SK-N-SH (cell line): ENCODE measurements around the gene PCYOX1L. TPM values are rescaled to one million over a fixed set of nuclear protein-coding genes. Genes with fewer than 3 reads are reported as not detected.

ENCODE experiments used
- CTCF ChIA-PET: fragments of 300-600, 350-600 bp; formaldehyde crosslinking; extraction: SDS; loops from one replicate; lab custom pipeline; 2021; lab: Yijun Ruan, JAX
- POLR2A ChIA-PET: fragments of 350-600 bp; sonication (Branson Sonifier 250); formaldehyde crosslinking; extraction: SDS; loops from one replicate; lab custom pipeline; 2020; ENCODE audit warnings: antibody characterized with exemption, inconsistent platforms; lab: Yijun Ruan, JAX
- DNase-seq: peaks from one replicate; pipeline ENCODE4 v3.0.0; 2012
- H2AFZ ChIP-seq: fragments of 200-600 bp; sonication (generic); 2 replicates; pipeline ENCODE4 v1.8.1; 2016; ENCODE audit warnings: antibody characterized with exemption, mild to moderate bottlenecking, low read depth
- H3F3A ChIP-seq: fragments of 200-600 bp; sonication (generic); replicated peaks from 2 replicates; pipeline ENCODE3; 2016; ENCODE audit warnings: antibody characterized with exemption, mild to moderate bottlenecking; ENCODE audit not compliant: insufficient read depth
- H3K27ac ChIP-seq, 2 experiments: fragments of 200-500 bp in 1 of 2; fragments of 200-600 bp in 1 of 2; sonication (Bioruptor generic) in 1 of 2; sonication (generic), shearing (Covaris generic) in 1 of 2; 2 replicates each; pipeline versions ENCODE4 v1.5.1 to v1.6.1; 2014 to 2016; ENCODE audit warnings: low read depth in 2 of 2, inconsistent platforms in 1 of 2, low read length in 1 of 2, mild to moderate bottlenecking in 1 of 2, mixed read lengths in 1 of 2
- H3K27me3 ChIP-seq: fragments of 200-600 bp; sonication (generic), shearing (Covaris generic); 2 replicates; pipeline ENCODE4 v1.6.1; 2016; ENCODE audit warnings: mixed run types; ENCODE audit not compliant: insufficient read depth
- H3K36me3 ChIP-seq, 2 experiments: fragments of 200-500 bp in 1 of 2; fragments of 200-600 bp in 1 of 2; sonication (Bioruptor generic) in 1 of 2; sonication (generic) in 1 of 2; replicated peaks in 1 of 2; 2 replicates each; pipeline versions ENCODE3 to v1.5.1; 2014 to 2016; ENCODE audit warnings: low read length in 1 of 2, mild to moderate bottlenecking in 1 of 2; ENCODE audit not compliant: insufficient read depth in 2 of 2, control insufficient read depth in 1 of 2
- H3K4me1 ChIP-seq, 2 experiments: fragments of 200-500 bp in 1 of 2; fragments of 200-600 bp in 1 of 2; sonication (Bioruptor generic) in 1 of 2; sonication (generic), shearing (Covaris generic) in 1 of 2; 2 replicates each; pipeline versions ENCODE4 v1.5.1 to v1.6.1; 2014 to 2016; ENCODE audit warnings: low read depth in 1 of 2, low read length in 1 of 2, mixed run types in 1 of 2; ENCODE audit not compliant: insufficient read depth in 2 of 2, control insufficient read depth in 1 of 2
- H3K4me2 ChIP-seq: fragments of 200-600 bp; sonication (generic), shearing (Covaris generic); 2 replicates; pipeline ENCODE4 v1.6.1; 2017; ENCODE audit warnings: mixed run types
- H3K4me3 ChIP-seq, 2 experiments: fragments of 200-500 bp in 1 of 2; fragments of 200-600 bp in 1 of 2; sonication (Bioruptor generic) in 1 of 2; sonication (generic), shearing (Covaris generic) in 1 of 2; 2 replicates each; pipeline versions ENCODE4 v1.5.1 to v1.8.1; 2014 to 2016; ENCODE audit warnings: low read depth in 2 of 2, inconsistent platforms in 1 of 2, low read length in 1 of 2, mild to moderate bottlenecking in 1 of 2, mixed read lengths in 1 of 2, moderate library complexity in 1 of 2
- H3K79me2 ChIP-seq: fragments of 200-600 bp; sonication (generic); 2 replicates; pipeline ENCODE4 v1.8.1; 2017; ENCODE audit warnings: mild to moderate bottlenecking; ENCODE audit not compliant: insufficient read depth
- H3K9ac ChIP-seq: fragments of 200-600 bp; sonication (generic); 2 replicates; pipeline ENCODE4 v1.6.1; 2017; ENCODE audit warnings: mixed run types
- H3K9me2 ChIP-seq: fragments of 200-600 bp; sonication (generic); 2 replicates; pipeline ENCODE4 v1.6.1; 2017; ENCODE audit warnings: mixed run types
- H3K9me3 ChIP-seq: fragments of 200-600 bp; sonication (generic); 2 replicates; pipeline ENCODE4 v1.6.1; 2017; ENCODE audit warnings: mixed run types, mild to moderate bottlenecking, moderate library complexity
- H4K20me1 ChIP-seq: fragments of 200-600 bp; sonication (generic); 2 replicates; pipeline ENCODE4 v1.6.1; 2017; ENCODE audit warnings: mild to moderate bottlenecking, mixed run types; ENCODE audit not compliant: insufficient read depth
- FOXM1 ChIP-seq: IDR thresholded peaks from 2 replicates; pipeline ENCODE4 v1.4.0; 2012; ENCODE audit warnings: low read depth, mild to moderate bottlenecking
- GATA2 ChIP-seq: sonication (generic); formaldehyde crosslinking; IDR thresholded peaks from 2 replicates; pipeline ENCODE4 v1.5.0; 2020; ENCODE audit warnings: mild to moderate bottlenecking, missing genetic modification reagents
- MEF2A ChIP-seq: IDR thresholded peaks from 2 replicates; pipeline ENCODE4 v1.4.0; 2012; ENCODE audit warnings: low read depth, borderline replicate concordance
- RAD21 ChIP-seq: IDR thresholded peaks from 2 replicates; pipeline ENCODE4 v1.6.1; 2012; ENCODE audit warnings: mild to moderate bottlenecking, low read length
- RCOR1 ChIP-seq: fragments of 150-350 bp; IDR thresholded peaks from 2 replicates; pipeline ENCODE4 v1.6.1; 2017; ENCODE audit warnings: antibody characterized with exemption, low read length
- RXRA ChIP-seq: IDR thresholded peaks from 2 replicates; pipeline ENCODE4 v1.4.0; 2012; ENCODE audit warnings: low read depth, mild to moderate bottlenecking, borderline replicate concordance
- TAF1 ChIP-seq: IDR thresholded peaks from 2 replicates; pipeline ENCODE4 v1.6.1; 2012; ENCODE audit warnings: low read depth, mild to moderate bottlenecking, low read length, moderate library complexity, borderline replicate concordance
- TEAD4 ChIP-seq: IDR thresholded peaks from 2 replicates; pipeline ENCODE4 v1.4.0; 2012; ENCODE audit warnings: mild to moderate bottlenecking, borderline replicate concordance; ENCODE audit not compliant: insufficient read depth
- WGBS: methylation state at CpG from one replicate; pipeline ENCODE4 v1.1.6; 2017; ENCODE audit warnings: low lambda C conversion rate; 5-methylcytosine and 5-hydroxymethylcytosine counted together
- polyA plus RNA-seq, 3 experiments: library from polyadenylated mRNA; depleted of rRNA; stranded (reverse); fragments of >200 nt; gene quantifications; 2 replicates each; pipeline ENCODE4 v1.2.3, GENCODE V29; 2012
- TF ChIP-seq, protein P1 (sequence below): IDR thresholded peaks from 2 replicates; pipeline ENCODE4 v1.4.0; 2012; ENCODE audit warnings: low read depth
- TF ChIP-seq, protein P2 (sequence below): IDR thresholded peaks from 2 replicates; pipeline ENCODE4 v1.4.0; 2012; ENCODE audit warnings: low read depth, borderline replicate concordance
- TF ChIP-seq, protein P3 (sequence below): IDR thresholded peaks from 2 replicates; pipeline ENCODE4; 2012
- TF ChIP-seq, protein P4 (sequence below): IDR thresholded peaks from 2 replicates; pipeline ENCODE4 v1.6.1; 2012; ENCODE audit warnings: mild to moderate bottlenecking, low read depth, low read length, moderate library complexity
- TF ChIP-seq, protein P5 (sequence below): fragments of 200-600 bp; sonication (generic); IDR thresholded peaks from 2 replicates; pipeline ENCODE4 v1.6.1; 2017; ENCODE audit warnings: antibody characterized with exemption, mild to moderate bottlenecking, moderate library complexity

PCYOX1L gene
- polyA plus RNA-seq, 1 of the 3 experiments (the other 2 are of a cell fraction): 17.5 TPM

DNA sequence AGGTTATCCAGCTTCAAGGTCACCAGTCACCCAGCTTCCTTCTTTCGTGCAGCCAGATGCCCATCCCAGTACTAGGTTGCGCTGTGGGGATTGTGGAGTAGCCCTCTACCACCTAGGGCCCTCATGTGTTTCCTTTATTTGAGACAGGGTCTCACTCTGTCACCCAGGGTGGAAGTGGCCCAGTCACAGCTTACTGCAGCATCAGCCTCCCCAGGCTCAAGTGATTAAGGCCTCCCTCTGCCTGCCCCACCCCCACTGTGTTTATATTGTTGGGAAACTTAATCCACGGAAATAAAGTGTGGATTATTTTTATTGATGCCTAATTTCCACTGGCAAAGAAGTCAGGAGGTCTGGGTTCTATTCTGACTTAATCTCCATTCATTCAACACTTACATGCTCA, 17.0 kb downstream of the PCYOX1L start:
- Histone ChIP-seq H3K79me2 (no peaks in the 10 kb centered on the region), H3K4me1 (peaks cover 0 to 12% of the 10 kb centered on the region in 2 experiments; a peak in 1 of 4 replicates), H3K9me2 (no peaks in the 10 kb centered on the region), H3K9ac (no peak overlapping the region), H3K36me3 (no peaks in the 10 kb centered on the region), H3F3A (no peaks in the 10 kb centered on the region), H3K27ac (no peak overlapping the region), H4K20me1 (no peaks in the 10 kb centered on the region), H3K4me2 (no peak overlapping the region), H3K27me3 (no peaks in the 10 kb centered on the region), H3K4me3 (no peak overlapping the region), H3K9me3 (no peaks in the 10 kb centered on the region), H2AFZ (no peak overlapping the region)
- TF ChIP-seq, protein P1, sequence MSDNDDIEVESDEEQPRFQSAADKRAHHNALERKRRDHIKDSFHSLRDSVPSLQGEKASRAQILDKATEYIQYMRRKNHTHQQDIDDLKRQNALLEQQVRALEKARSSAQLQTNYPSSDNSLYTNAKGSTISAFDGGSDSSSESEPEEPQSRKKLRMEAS: no peak
- no peak for TF ChIP-seq MEF2A
- TF ChIP-seq, protein P2, sequence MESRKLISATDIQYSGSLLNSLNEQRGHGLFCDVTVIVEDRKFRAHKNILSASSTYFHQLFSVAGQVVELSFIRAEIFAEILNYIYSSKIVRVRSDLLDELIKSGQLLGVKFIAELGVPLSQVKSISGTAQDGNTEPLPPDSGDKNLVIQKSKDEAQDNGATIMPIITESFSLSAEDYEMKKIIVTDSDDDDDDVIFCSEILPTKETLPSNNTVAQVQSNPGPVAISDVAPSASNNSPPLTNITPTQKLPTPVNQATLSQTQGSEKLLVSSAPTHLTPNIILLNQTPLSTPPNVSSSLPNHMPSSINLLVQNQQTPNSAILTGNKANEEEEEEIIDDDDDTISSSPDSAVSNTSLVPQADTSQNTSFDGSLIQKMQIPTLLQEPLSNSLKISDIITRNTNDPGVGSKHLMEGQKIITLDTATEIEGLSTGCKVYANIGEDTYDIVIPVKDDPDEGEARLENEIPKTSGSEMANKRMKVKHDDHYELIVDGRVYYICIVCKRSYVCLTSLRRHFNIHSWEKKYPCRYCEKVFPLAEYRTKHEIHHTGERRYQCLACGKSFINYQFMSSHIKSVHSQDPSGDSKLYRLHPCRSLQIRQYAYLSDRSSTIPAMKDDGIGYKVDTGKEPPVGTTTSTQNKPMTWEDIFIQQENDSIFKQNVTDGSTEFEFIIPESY: no peak
- no peak for TF ChIP-seq RAD21
- no peak for TF ChIP-seq RXRA
- no peak for TF ChIP-seq FOXM1
- no peak for TF ChIP-seq TEAD4
- TF ChIP-seq TAF1: no peak
- TF ChIP-seq, protein P3, sequence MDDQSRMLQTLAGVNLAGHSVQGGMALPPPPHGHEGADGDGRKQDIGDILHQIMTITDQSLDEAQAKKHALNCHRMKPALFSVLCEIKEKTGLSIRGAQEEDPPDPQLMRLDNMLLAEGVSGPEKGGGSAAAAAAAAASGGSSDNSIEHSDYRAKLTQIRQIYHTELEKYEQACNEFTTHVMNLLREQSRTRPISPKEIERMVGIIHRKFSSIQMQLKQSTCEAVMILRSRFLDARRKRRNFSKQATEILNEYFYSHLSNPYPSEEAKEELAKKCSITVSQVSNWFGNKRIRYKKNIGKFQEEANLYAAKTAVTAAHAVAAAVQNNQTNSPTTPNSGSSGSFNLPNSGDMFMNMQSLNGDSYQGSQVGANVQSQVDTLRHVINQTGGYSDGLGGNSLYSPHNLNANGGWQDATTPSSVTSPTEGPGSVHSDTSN: no peak
- TF ChIP-seq, protein P4, sequence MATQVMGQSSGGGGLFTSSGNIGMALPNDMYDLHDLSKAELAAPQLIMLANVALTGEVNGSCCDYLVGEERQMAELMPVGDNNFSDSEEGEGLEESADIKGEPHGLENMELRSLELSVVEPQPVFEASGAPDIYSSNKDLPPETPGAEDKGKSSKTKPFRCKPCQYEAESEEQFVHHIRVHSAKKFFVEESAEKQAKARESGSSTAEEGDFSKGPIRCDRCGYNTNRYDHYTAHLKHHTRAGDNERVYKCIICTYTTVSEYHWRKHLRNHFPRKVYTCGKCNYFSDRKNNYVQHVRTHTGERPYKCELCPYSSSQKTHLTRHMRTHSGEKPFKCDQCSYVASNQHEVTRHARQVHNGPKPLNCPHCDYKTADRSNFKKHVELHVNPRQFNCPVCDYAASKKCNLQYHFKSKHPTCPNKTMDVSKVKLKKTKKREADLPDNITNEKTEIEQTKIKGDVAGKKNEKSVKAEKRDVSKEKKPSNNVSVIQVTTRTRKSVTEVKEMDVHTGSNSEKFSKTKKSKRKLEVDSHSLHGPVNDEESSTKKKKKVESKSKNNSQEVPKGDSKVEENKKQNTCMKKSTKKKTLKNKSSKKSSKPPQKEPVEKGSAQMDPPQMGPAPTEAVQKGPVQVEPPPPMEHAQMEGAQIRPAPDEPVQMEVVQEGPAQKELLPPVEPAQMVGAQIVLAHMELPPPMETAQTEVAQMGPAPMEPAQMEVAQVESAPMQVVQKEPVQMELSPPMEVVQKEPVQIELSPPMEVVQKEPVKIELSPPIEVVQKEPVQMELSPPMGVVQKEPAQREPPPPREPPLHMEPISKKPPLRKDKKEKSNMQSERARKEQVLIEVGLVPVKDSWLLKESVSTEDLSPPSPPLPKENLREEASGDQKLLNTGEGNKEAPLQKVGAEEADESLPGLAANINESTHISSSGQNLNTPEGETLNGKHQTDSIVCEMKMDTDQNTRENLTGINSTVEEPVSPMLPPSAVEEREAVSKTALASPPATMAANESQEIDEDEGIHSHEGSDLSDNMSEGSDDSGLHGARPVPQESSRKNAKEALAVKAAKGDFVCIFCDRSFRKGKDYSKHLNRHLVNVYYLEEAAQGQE: no peak
- TF ChIP-seq GATA2 (CRISPR knock-in tag): no peak
- no peak for TF ChIP-seq RCOR1
- TF ChIP-seq, protein P5, sequence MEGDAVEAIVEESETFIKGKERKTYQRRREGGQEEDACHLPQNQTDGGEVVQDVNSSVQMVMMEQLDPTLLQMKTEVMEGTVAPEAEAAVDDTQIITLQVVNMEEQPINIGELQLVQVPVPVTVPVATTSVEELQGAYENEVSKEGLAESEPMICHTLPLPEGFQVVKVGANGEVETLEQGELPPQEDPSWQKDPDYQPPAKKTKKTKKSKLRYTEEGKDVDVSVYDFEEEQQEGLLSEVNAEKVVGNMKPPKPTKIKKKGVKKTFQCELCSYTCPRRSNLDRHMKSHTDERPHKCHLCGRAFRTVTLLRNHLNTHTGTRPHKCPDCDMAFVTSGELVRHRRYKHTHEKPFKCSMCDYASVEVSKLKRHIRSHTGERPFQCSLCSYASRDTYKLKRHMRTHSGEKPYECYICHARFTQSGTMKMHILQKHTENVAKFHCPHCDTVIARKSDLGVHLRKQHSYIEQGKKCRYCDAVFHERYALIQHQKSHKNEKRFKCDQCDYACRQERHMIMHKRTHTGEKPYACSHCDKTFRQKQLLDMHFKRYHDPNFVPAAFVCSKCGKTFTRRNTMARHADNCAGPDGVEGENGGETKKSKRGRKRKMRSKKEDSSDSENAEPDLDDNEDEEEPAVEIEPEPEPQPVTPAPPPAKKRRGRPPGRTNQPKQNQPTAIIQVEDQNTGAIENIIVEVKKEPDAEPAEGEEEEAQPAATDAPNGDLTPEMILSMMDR: no peak
- ChIA-PET CTCF (interaction anchor here (1.4 to 41.4 kb wide), 4 partner anchors 8 to 109 kb away, joined by 4 to 1751 read pairs (median 58); no protein-coding TSS in a partner anchor), POLR2A (interaction anchor here (1.3 kb wide), 1 partner anchor 12 kb away, joined by 3 read pairs; no protein-coding TSS in a partner anchor)
- WGBS: 33% methylated on average over 1 of the region's 3 CpGs
- peak; percentile 17 for DNase-seq
